Mesodermal cell (in vitro differentiated cells): Measurements from ENCODE around the gene FAM186B.

Experiments used
- H3K27ac ChIP-seq: 2 replicates; pipeline ENCODE4 v1.7.0; 2013; ENCODE audit warnings: mild to moderate bottlenecking, low read depth, low read length, moderate library complexity; ENCODE audit not compliant: severe bottlenecking
- H3K36me3 ChIP-seq: 2 replicates; pipeline ENCODE4 v1.7.1; 2013; ENCODE audit warnings: mild to moderate bottlenecking, low read length, moderate library complexity; ENCODE audit not compliant: control insufficient read depth, insufficient read depth
- H3K4me1 ChIP-seq: one replicate; pipeline ENCODE4 v1.7.1; 2013; ENCODE audit warnings: mild to moderate bottlenecking, low read length; ENCODE audit not compliant: insufficient read depth, control insufficient read depth, poor library complexity, severe bottlenecking
- H3K4me3 ChIP-seq: 2 replicates; pipeline ENCODE4 v1.7.0; 2013; ENCODE audit warnings: low read length, control low read depth, mild to moderate bottlenecking; ENCODE audit not compliant: insufficient read depth, poor library complexity, severe bottlenecking; ENCODE audit errors: extremely low read depth
- H3K9me3 ChIP-seq: 2 replicates; pipeline ENCODE4 v1.7.1; 2013; ENCODE audit warnings: mild to moderate bottlenecking, low read length, moderate library complexity; ENCODE audit not compliant: control insufficient read depth
- WGBS, 2 experiments: methylation state at CpG; one replicate each; pipeline ENCODE4 v1.1.5; 2013; ENCODE audit warnings: missing lambda C conversion rate in 2 of 2; ENCODE audit not compliant: insufficient coverage in 2 of 2; 5-methylcytosine and 5-hydroxymethylcytosine counted together

Gene FAM186B

GRCh38 chr12:49645146-49646039 is 40.0 kb upstream of the FAM186B start:
- Histone ChIP-seq H3K36me3 (peaks cover 88% of the 10 kb centered on the region), H3K27ac (peak overlapping the region; percentile 29), H3K4me3 (no peak overlapping the region), H3K9me3 (no peaks in the 10 kb centered on the region), H3K4me1 (peaks cover 9% of the 10 kb centered on the region)
- 98 to 100% methylated on average over 2 to 4 of the region's 6 CpGs for WGBS, 2 experiments

- H3K4me1 ChIP-seq = peaks cover 9% of the 10 kb centered on the region
- 14% methylated on average over 1 of the region's 2 CpGs; no CpG with 5 or more reads in 1 of the 2 experiments for WGBS, 2 experiments
- H3K4me3 ChIP-seq = no peak overlapping the region
- H3K9me3 ChIP-seq = no peaks in the 10 kb centered on the region
- H3K27ac ChIP-seq = peak overlapping the region; percentile 23
- peaks cover 81% of the 10 kb centered on the region for H3K36me3 ChIP-seq
Measured at GRCh38 chr12:49644620-49644994, 39.2 kb upstream of the FAM186B start.

- no peak overlapping the region for H3K27ac ChIP-seq
- 91 to 93% methylated on average over 10 of the region's 10 CpGs for WGBS, 2 experiments
- peaks cover 75% of the 10 kb centered on the region for H3K36me3 ChIP-seq
- H3K9me3 ChIP-seq = no peaks in the 10 kb centered on the region
- H3K4me1 ChIP-seq = peaks cover 9% of the 10 kb centered on the region
- no peak overlapping the region for H3K4me3 ChIP-seq
Measured at GRCh38 chr12:49643961-49644619, 38.7 kb upstream of the FAM186B start.

- peaks cover 66% of the 10 kb centered on the region for H3K36me3 ChIP-seq
- peaks cover 9% of the 10 kb centered on the region for H3K4me1 ChIP-seq
- H3K4me3 ChIP-seq = no peak overlapping the region
- no peaks in the 10 kb centered on the region for H3K9me3 ChIP-seq
- WGBS, 2 experiments = 88 to 100% methylated on average over 3 to 4 of the region's 7 CpGs
- H3K27ac ChIP-seq = no peak overlapping the region
Measured at GRCh38 chr12:49643135-49643534, 37.7 kb upstream of the FAM186B start.

GRCh38 chr12:49642370-49642802 is 36.9 kb upstream of the FAM186B start:
- H3K36me3 ChIP-seq = peaks cover 58% of the 10 kb centered on the region
- H3K4me1 ChIP-seq = peaks cover 13% of the 10 kb centered on the region
- peak overlapping the region; percentile 59 for H3K27ac ChIP-seq
- WGBS, 2 experiments = 95 to 100% methylated on average over 2 to 11 of the region's 11 CpGs
- no peaks in the 10 kb centered on the region for H3K9me3 ChIP-seq
- no peak overlapping the region for H3K4me3 ChIP-seq

- Histone ChIP-seq H3K27ac (no peak overlapping the region), H3K36me3 (peaks cover 53% of the 10 kb centered on the region), H3K4me1 (peaks cover 15% of the 10 kb centered on the region), H3K9me3 (no peaks in the 10 kb centered on the region), H3K4me3 (no peak overlapping the region)
- 91 to 98% methylated on average over 14 to 17 of the region's 17 CpGs for WGBS, 2 experiments
Measured at GRCh38 chr12:49641748-49642369, 36.4 kb upstream of the FAM186B start.

GRCh38 chr12:49636979-49637755 is 31.7 kb upstream of the FAM186B start:
- H3K36me3 ChIP-seq = peaks cover 9% of the 10 kb centered on the region
- WGBS, 2 experiments = 32 to 52% methylated on average over 3 to 5 of the region's 9 CpGs
- H3K27ac ChIP-seq = peak overlapping the region; percentile 76
- no peak overlapping the region for H3K4me3 ChIP-seq
- H3K9me3 ChIP-seq = no peaks in the 10 kb centered on the region
- peaks cover 13% of the 10 kb centered on the region for H3K4me1 ChIP-seq

- peaks cover 13% of the 10 kb centered on the region for H3K4me1 ChIP-seq
- peak overlapping the region; percentile 76 for H3K27ac ChIP-seq
- WGBS, 2 experiments = 90 to 96% methylated on average over 9 to 13 of the region's 13 CpGs
- H3K9me3 ChIP-seq = no peaks in the 10 kb centered on the region
- peaks cover 10% of the 10 kb centered on the region for H3K36me3 ChIP-seq
- no peak overlapping the region for H3K4me3 ChIP-seq
Measured at GRCh38 chr12:49636574-49636973, 31.1 kb upstream of the FAM186B start.

- H3K9me3 ChIP-seq = no peaks in the 10 kb centered on the region
- H3K27ac ChIP-seq = no peak overlapping the region
- H3K4me1 ChIP-seq = peaks cover 13% of the 10 kb centered on the region
- H3K36me3 ChIP-seq = peaks cover 4% of the 10 kb centered on the region
- H3K4me3 ChIP-seq = no peak overlapping the region
- 97 to 100% methylated on average over 3 to 4 of the region's 4 CpGs for WGBS, 2 experiments
Measured at GRCh38 chr12:49635656-49636055, 30.2 kb upstream of the FAM186B start.

GRCh38 chr12:49635036-49635435 is 29.6 kb upstream of the FAM186B start:
- peaks cover 4% of the 10 kb centered on the region for H3K36me3 ChIP-seq
- WGBS, 2 experiments = 96 to 100% methylated on average over 3 to 5 of the region's 9 CpGs
- no peak overlapping the region for H3K27ac ChIP-seq
- H3K9me3 ChIP-seq = no peaks in the 10 kb centered on the region
- peaks cover 13% of the 10 kb centered on the region for H3K4me1 ChIP-seq
- H3K4me3 ChIP-seq = no peak overlapping the region
